ENCODE results near the gene PAIP2. TPM values are rescaled to one million over a fixed set of nuclear protein-coding genes. Genes with fewer than 3 reads are reported as not detected.
"Not testable (repeated sequence)": the region's sequence is repeated elsewhere in the genome, so short reads cannot be mapped to it uniquely, and the experiment has no call there.

Gene PAIP2, protein sequence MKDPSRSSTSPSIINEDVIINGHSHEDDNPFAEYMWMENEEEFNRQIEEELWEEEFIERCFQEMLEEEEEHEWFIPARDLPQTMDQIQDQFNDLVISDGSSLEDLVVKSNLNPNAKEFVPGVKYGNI
- 76.1 and 78.3 TPM in 2 replicates for total RNA-seq

DNA sequence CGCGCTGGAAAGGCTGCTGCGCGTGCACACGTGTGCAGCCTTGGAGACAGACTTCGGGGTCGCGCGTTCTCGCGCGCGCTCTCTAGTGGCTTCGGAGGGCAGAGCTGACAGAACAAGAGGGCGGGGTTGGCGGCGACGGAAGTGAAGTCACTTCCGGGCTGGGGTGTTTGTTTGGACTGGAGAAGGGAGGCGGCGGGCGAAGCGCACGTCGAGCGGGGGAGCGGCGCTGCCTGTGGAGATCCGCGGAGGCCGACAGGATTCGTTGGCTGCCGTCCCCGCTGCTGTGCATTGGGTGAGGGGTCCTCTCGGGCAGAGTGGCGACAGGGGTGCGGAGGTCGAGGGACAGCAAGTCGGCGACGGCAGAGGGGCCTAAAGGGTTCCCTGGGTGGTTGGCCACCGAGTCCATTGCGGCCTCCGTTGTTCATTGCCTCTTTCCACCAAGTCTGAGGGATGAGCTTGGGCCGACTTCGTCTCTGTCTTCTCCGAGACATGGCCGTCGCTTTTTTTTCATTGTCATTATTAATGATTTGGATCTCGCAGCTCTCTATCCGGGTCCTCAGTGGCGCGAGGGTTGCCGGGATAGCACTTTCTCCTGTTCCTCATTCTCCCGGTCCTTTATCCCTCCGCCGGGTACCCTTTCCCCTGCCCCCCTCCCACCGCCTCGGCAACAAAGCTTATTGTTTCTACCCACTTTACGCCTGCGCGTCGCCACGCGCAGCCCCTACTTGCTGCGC, at the start of gene PAIP2:
TSS of gene PAIP2 (plus strand) at position 166 of the 734 bp plus-strand sequence. CDS start 21,931 bp downstream, outside the sequence.
- DNase-seq (ENCODE audit: low read depth in 2 of 2) = peak; percentile 95 to 99

DNA sequence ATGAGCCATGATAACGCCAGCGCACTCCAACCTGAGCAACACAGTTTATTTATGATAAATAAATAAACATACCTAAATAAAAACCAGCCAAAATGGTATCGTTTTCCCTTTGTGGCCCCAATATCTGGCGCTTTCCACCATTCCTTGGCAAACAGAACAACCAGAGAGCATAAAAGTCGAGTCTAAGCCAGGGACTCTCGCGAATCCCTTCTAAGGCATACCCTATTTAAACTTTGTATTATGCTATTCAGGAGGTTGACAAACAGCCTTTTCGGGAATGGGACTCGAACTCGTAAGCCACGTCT, 48.5 kb upstream of the PAIP2 start:
- no peak for DNase-seq (ENCODE audit: low read depth in 2 of 2)

- DNase-seq (ENCODE audit: low read depth in 2 of 2) = peak; percentile 91 to 97
Measured at GRCh38 chr5:139293507-139294373, 47.9 kb upstream of the PAIP2 start, which contains the start of gene MATR3. MATR3 (plus strand) TSS chr5:139293740; CDS start chr5:139307416, 13,676 bp downstream.

DNA sequence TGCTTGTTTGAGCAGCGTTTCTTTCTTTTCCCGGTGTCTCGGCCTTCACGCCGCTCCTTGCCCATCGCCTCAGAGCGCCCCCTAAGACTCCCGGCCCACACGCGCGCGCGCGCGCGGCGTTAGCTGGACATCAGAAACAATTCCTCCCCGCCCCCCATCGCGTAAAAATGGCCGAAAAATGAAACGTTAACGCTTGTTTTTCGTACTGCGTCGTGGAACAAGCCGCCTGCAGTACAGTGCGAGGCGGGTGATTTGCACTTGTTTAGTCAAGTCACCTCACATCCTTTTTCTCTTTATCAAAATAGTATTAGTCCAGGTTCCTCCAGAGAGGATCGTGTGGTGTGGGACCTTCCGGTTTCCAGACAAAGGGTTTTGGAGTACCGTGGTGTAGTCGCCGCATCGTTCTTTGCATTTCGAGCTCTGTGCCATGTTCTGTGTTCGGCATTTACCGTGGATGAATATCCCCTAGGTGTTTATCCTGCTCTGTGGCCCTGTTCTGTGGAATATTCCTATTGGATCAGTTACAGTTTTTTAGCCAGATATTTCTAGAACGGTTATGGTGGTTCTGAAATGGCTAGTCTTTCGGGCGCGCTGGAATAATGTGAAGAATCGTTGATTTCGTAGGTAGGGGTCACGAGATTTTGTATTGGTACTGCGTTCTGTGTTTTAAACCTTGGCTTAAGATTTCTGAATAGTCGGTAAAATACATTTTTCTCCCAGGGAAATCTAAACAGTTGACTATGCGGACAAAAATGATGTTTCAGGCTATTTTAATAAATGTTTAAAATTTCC, 47.1 kb upstream of the PAIP2 start:
- DNase-seq (ENCODE audit: low read depth in 2 of 2) = peak; percentile 55 to 83

GRCh38 chr5:139295346-139296057, 46.2 kb upstream of the PAIP2 start:
- peak in 1 of 2 donors; percentile 23 for DNase-seq (ENCODE audit: low read depth in 2 of 2)

- no peak for DNase-seq (ENCODE audit: low read depth in 2 of 2)
Measured at GRCh38 chr5:139296198-139296597, 45.5 kb upstream of the PAIP2 start.

DNA sequence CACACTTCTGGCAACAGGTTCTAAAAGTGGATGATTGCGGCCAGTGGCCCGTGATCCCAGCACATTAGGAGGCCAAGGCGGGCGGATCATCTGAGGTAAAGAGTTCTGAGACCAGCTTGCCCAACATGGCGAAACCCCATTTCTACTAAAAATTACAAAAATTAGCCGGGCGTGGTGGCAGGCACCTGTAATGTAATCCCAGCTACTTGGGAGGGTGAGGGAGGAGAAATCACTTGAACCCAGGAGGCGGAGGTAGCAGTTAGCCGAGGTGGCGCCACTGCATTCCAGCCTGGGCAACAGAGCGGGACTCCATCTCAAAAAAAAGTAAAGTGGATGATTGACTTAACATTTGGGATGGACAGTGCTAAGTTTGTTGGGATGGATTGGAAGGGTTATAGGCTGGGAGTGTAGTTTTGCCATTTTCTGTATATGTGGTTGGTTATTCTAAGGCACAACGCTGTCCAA, 44.8 kb upstream of the PAIP2 start:
- DNase-seq (ENCODE audit: low read depth in 2 of 2) = no peak

GRCh38 chr5:139297439-139298133, 44.1 kb upstream of the PAIP2 start:
- no peak for DNase-seq (ENCODE audit: low read depth in 2 of 2)

GRCh38 chr5:139298242-139298641, 43.4 kb upstream of the PAIP2 start:
- DNase-seq (ENCODE audit: low read depth in 2 of 2) = no peak

- DNase-seq (ENCODE audit: low read depth in 2 of 2) = no peak
Measured at GRCh38 chr5:139299486-139299885, 42.2 kb upstream of the PAIP2 start.

DNA sequence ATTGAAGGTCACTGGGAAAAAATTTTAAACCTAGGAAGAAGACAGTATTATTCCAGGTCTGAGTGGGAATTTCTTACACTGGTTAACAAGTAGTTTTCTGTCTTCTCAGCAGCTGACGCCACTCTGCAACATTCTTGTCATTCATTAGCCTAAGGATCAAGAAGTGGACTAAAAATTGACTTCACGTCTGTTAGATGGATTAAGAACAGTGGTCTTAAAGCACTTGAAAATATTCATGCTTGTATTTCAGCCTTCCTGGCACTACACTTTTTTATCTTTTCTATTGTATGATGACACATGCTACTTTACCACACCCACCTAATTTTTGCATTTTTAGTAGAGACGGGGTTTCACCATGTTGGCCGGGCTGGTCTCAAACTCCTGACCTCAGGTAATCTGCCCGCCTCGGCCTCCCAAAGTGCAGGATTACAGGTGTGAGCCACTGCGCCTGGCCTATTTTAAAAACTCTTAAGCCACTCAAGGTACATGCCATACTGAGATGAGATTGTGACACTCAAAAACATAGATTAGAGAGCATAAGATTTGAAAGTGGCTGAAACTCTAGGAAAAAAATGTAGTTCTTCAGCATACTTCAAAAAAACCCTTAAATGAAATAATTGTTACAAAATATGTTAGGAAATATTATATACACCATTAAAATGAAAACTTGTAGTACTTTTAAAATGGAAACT, 39.7 kb upstream of the PAIP2 start:
- no peak for DNase-seq (ENCODE audit: low read depth in 2 of 2)

- no peak for DNase-seq (ENCODE audit: low read depth in 2 of 2)
Measured at GRCh38 chr5:139304391-139305324, 37.0 kb upstream of the PAIP2 start.

DNA sequence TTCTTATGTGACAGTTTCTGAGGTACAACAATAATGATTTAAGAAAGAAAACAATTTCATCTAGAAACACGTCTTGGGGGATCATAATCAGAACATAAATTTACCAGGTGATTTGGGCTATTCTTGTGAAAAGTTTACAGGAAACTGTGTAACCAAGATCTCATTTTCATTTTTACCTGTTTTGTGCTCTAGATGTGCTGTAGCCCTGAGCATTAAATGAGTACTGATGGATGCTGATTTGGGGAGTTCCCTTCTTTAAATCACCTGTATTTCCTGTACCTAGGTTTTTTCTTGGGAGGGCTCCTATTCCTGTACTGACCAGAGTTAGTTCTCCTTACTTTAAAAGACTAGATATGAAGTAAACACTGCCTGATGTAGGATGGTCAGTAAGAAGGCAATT, 35.5 kb upstream of the PAIP2 start:
- no peak for DNase-seq (ENCODE audit: low read depth in 2 of 2)

DNA sequence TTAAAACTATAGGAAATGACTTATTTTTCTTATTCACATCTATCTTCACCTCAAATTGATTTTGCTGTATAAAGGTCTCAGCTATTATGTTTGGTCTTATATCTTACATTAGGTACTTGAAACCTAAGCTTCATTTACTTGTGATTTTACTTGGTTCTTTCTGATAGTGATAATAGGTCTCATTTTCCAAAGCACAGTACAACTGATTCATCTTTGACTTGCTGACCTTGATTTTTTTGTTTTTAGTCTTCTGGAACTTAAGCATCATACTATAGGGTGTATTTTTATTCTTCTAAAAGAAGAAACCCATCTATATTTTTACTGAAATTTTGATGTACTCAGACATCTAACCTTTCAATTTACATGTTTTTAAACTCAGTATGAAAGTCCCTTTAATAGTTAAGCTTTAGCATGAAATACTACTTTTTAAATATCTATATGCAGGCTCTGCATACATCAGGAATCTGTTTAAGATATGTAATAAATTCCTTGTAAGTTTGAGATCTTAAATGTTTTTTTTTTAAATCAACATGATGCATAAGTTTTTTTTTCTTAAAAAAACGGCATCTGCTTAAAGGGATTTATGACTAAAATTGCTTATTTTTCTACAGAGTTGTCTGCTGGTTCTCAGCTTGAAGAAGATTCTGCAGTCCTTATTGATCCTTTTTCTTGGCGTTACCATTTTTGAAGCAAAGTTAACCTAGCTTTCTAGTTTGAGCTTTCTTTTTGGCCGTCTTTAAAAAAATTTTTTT, 34.9 kb upstream of the PAIP2 start:
- DNase-seq (ENCODE audit: low read depth in 2 of 2) = no peak

- no peak for DNase-seq (ENCODE audit: low read depth in 2 of 2)
Measured at GRCh38 chr5:139308797-139309196, 32.9 kb upstream of the PAIP2 start.

GRCh38 chr5:139310715-139311186, 30.9 kb upstream of the PAIP2 start:
- not testable (repeated sequence) for DNase-seq (ENCODE audit: low read depth in 2 of 2)

- DNase-seq (ENCODE audit: low read depth in 2 of 2) = no peak
Measured at GRCh38 chr5:139312075-139312474, 29.6 kb upstream of the PAIP2 start.

DNA sequence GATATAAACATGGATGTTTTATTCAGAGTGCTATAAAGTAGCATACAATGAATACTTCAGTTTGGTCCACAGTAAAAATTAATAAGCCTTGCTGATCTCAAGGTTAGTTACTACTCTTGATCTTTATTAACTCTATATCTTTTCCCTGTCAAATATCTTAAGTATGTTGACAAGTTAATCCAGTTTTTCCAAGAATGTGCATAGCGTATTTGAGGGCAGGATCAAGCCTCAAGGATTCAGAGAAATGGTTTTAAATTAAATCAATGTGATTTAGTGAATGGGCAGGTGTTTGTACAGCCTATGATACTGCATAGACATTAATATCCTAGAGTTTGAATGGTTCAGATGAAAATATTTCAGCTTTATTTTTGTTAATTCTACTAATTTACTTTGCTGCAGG, 27.4 kb upstream of the PAIP2 start:
- no peak for DNase-seq (ENCODE audit: low read depth in 2 of 2)

Measured in dermis microvascular lymphatic vessel endothelial cell (primary cell).